ENCODE measurements around the gene FCRLA. TPM values are rescaled to one million over a fixed set of nuclear protein-coding genes. Genes with fewer than 3 reads are reported as not detected.
"Not testable (repeated sequence)": the region's sequence is repeated elsewhere in the genome, so short reads cannot be mapped to it uniquely, and the experiment has no call there.

The FCRLA gene
- total RNA-seq, 1 experiment from 2014 or later, result 2.2 TPM

- not testable (repeated sequence) for H3K27me3 ChIP-seq, H3K36me3 ChIP-seq, H3K9me3 ChIP-seq, DNase-seq
- peak overlapping the region; percentile 90 for H3K4me3 ChIP-seq
These were observed 18.4 kb downstream of the FCRLA start for GRCh38 chr1:161725258-161725907.

- Histone ChIP-seq H3K36me3 (no peaks in the 10 kb centered on the region), H3K9me3 (no peaks in the 10 kb centered on the region), H3K4me3 (peak overlapping the region; percentile 90), H3K27me3 (no peaks in the 10 kb centered on the region)
- peak; percentile 56 for DNase-seq
These were observed 19.0 kb downstream of the FCRLA start for GRCh38 chr1:161725908-161726472.

GRCh38 chr1:161726473-161727255 is 19.6 kb downstream of the FCRLA start:
- peak; percentile 91 for DNase-seq
- no peaks in the 10 kb centered on the region for H3K36me3 ChIP-seq
- no peaks in the 10 kb centered on the region for H3K27me3 ChIP-seq
- peak overlapping the region; percentile 90 for H3K4me3 ChIP-seq
- H3K9me3 ChIP-seq, result no peaks in the 10 kb centered on the region

GRCh38 chr1:161727256-161727924 is 20.4 kb downstream of the FCRLA start:
- no peaks in the 10 kb centered on the region for H3K36me3 ChIP-seq
- no peaks in the 10 kb centered on the region for H3K27me3 ChIP-seq
- no peak for DNase-seq

GRCh38 chr1:161728376-161729226 is 21.6 kb downstream of the FCRLA start:
- no peaks in the 10 kb centered on the region for H3K27me3 ChIP-seq
- no peaks in the 10 kb centered on the region for H3K9me3 ChIP-seq
- H3K36me3 ChIP-seq, result no peaks in the 10 kb centered on the region
- no peak overlapping the region for H3K4me3 ChIP-seq
- no peak for DNase-seq

More at GRCh38 chr1:161727256-161727924, 20.4 kb downstream of the FCRLA start:
- no peaks in the 10 kb centered on the region for H3K9me3 ChIP-seq
- H3K4me3 ChIP-seq, result peak overlapping the region; percentile 90

GRCh38 chr1:161730050-161730564 is 23.1 kb downstream of the FCRLA start:
- no peaks in the 10 kb centered on the region for H3K9me3 ChIP-seq
- DNase-seq, result peak; percentile 14
- no peaks in the 10 kb centered on the region for H3K27me3 ChIP-seq
- H3K36me3 ChIP-seq, result no peaks in the 10 kb centered on the region
- H3K4me3 ChIP-seq, result no peak overlapping the region

GRCh38 chr1:161731241-161731640 is 24.2 kb downstream of the FCRLA start:
- Histone ChIP-seq H3K36me3 (no peaks in the 10 kb centered on the region), H3K4me3 (no peak overlapping the region), H3K9me3 (no peaks in the 10 kb centered on the region), H3K27me3 (no peaks in the 10 kb centered on the region)
- DNase-seq, result no peak

- Histone ChIP-seq H3K27me3 (no peaks in the 10 kb centered on the region), H3K9me3 (no peaks in the 10 kb centered on the region), H3K4me3 (no peak overlapping the region), H3K36me3 (no peaks in the 10 kb centered on the region)
- no peak for DNase-seq
These were observed 25.1 kb downstream of the FCRLA start for GRCh38 chr1:161731981-161732718.

- peak; percentile 63 for DNase-seq
- Histone ChIP-seq H3K36me3 (no peaks in the 10 kb centered on the region), H3K9me3 (no peaks in the 10 kb centered on the region), H3K4me3 (no peak overlapping the region), H3K27me3 (no peaks in the 10 kb centered on the region)
These were observed 26.5 kb downstream of the FCRLA start for GRCh38 chr1:161733526-161733925.

- no peaks in the 10 kb centered on the region for H3K27me3 ChIP-seq
- no peak for DNase-seq
- no peaks in the 10 kb centered on the region for H3K36me3 ChIP-seq
- H3K4me3 ChIP-seq, result no peak overlapping the region
- no peaks in the 10 kb centered on the region for H3K9me3 ChIP-seq
These were observed 28.8 kb downstream of the FCRLA start for GRCh38 chr1:161735837-161736236.

GRCh38 chr1:161736335-161736969 is 29.4 kb downstream of the FCRLA start:
- DNase-seq, result peak; percentile 72

GRCh38 chr1:161737625-161738024 is 30.6 kb downstream of the FCRLA start:
- Histone ChIP-seq H3K27me3 (no peaks in the 10 kb centered on the region), H3K4me3 (no peak overlapping the region), H3K36me3 (no peaks in the 10 kb centered on the region), H3K9me3 (no peaks in the 10 kb centered on the region)
- DNase-seq, result no peak

More at GRCh38 chr1:161736335-161736969, 29.4 kb downstream of the FCRLA start:
- Histone ChIP-seq H3K36me3 (no peaks in the 10 kb centered on the region), H3K4me3 (no peak overlapping the region), H3K9me3 (no peaks in the 10 kb centered on the region), H3K27me3 (no peaks in the 10 kb centered on the region)

GRCh38 chr1:161738627-161739287 is 31.7 kb downstream of the FCRLA start:
- peak; percentile 51 for DNase-seq

GRCh38 chr1:161739865-161740566 is 33.0 kb downstream of the FCRLA start:
- DNase-seq, result no peak
- H3K36me3 ChIP-seq, result no peaks in the 10 kb centered on the region
- H3K9me3 ChIP-seq, result no peaks in the 10 kb centered on the region
- H3K4me3 ChIP-seq, result no peak overlapping the region
- H3K27me3 ChIP-seq, result no peaks in the 10 kb centered on the region

More at GRCh38 chr1:161738627-161739287, 31.7 kb downstream of the FCRLA start:
- no peaks in the 10 kb centered on the region for H3K9me3 ChIP-seq
- no peak overlapping the region for H3K4me3 ChIP-seq
- H3K36me3 ChIP-seq, result no peaks in the 10 kb centered on the region
- no peaks in the 10 kb centered on the region for H3K27me3 ChIP-seq

Data from MG63 (cell line).